DMS79 treated with DMSO at 0.1 percent for 48 hours (cell line): Measurements from ENCODE around the gene WNK1.

Source experiments
- DNase-seq: peaks from one replicate; lab custom pipeline; 2025; lab: John Stamatoyannopoulos, UW

Gene WNK1

GRCh38 chr12:951176-951575, 198.8 kb downstream of the WNK1 start:
- DNase-seq: no peak

GRCh38 chr12:953776-954175, 201.4 kb downstream of the WNK1 start:
- DNase-seq: no peak

GRCh38 chr12:954741-955140, 202.4 kb downstream of the WNK1 start:
- no peak for DNase-seq

DNA sequence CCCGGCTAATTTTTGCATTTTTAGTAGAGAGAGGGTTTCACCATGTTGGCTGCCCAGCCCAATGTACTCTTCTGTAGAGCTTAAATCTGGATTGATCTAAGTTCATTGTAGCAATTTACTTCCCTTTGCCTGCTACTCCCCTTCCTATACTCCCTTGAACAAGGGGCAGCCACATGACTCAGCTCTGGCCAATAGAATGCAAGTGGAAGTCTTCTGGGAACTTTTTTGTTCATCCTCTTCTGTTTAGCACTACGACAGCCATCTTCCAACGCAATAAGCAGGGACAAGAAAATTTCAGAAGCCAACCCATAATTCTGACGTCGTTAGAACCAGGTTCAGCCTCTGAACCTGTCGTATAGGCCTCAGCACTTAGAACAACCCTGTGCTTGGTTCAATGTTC, 203.6 kb downstream of the WNK1 start:
- DNase-seq: no peak

GRCh38 chr12:958588-959123, 206.3 kb downstream of the WNK1 start:
- no peak for DNase-seq
